Measurements from ENCODE around the gene ABCA5. TPM values are rescaled to one million over a fixed set of nuclear protein-coding genes. Genes with fewer than 3 reads are reported as not detected.

Gene ABCA5
- polyA plus RNA-seq, 1 donor from 2014 or later, result 91.7 TPM

GRCh38 chr17:69271023-69271422, 55.9 kb downstream of the ABCA5 start:
- Histone ChIP-seq H3F3A (ENCODE audit: insufficient read depth, low read length, poor library complexity, severe bottlenecking) (no peaks in the 10 kb centered on the region), H3K9me3 (ENCODE audit: low read length) (no peaks in the 10 kb centered on the region), H2AFZ (ENCODE audit: low read depth, low read length) (no peak overlapping the region), H3K4me2 (ENCODE audit: low read length) (no peak overlapping the region), H4K20me1 (ENCODE audit: insufficient read depth) (no peaks in the 10 kb centered on the region), H3K27ac (ENCODE audit: low read length) (no peak overlapping the region), H3K9ac (ENCODE audit: low read length) (no peak overlapping the region), H3K9me2 (ENCODE audit: insufficient read depth, low read length) (no peaks in the 10 kb centered on the region), H3K4me3 (ENCODE audit: low read length) (no peak overlapping the region), H3K79me2 (replicated peaks; ENCODE audit: insufficient read depth, low read length) (no peaks in the 10 kb centered on the region), H3K27me3 (ENCODE audit: insufficient read depth, low read depth, low read length) (no peaks in the 10 kb centered on the region), H3K36me3 (ENCODE audit: insufficient read depth, low read length) (no peaks in the 10 kb centered on the region)
- TF ChIP-seq RAD21 (conservative IDR thresholded peaks at IDR 0.05) (no peak), EZH2 (IDR thresholded peaks at IDR 0.05; ENCODE audit: borderline replicate concordance, insufficient read depth, low read length, poor library complexity, severe bottlenecking) (no peak)

GRCh38 chr17:69269131-69269998, 57.6 kb downstream of the ABCA5 start:
- Histone ChIP-seq H3K79me2 (replicated peaks; ENCODE audit: insufficient read depth, low read length) (no peaks in the 10 kb centered on the region), H2AFZ (ENCODE audit: low read depth, low read length) (no peak overlapping the region), H3K4me2 (ENCODE audit: low read length) (no peak overlapping the region), H3K27me3 (ENCODE audit: insufficient read depth, low read depth, low read length) (no peaks in the 10 kb centered on the region), H3K27ac (ENCODE audit: low read length) (no peak overlapping the region), H3K9ac (ENCODE audit: low read length) (no peak overlapping the region), H3K4me3 (ENCODE audit: low read length) (no peak overlapping the region), H3K9me2 (ENCODE audit: insufficient read depth, low read length) (no peaks in the 10 kb centered on the region), H3F3A (ENCODE audit: insufficient read depth, low read length, poor library complexity, severe bottlenecking) (no peaks in the 10 kb centered on the region), H3K36me3 (ENCODE audit: insufficient read depth, low read length) (no peaks in the 10 kb centered on the region), H3K9me3 (ENCODE audit: low read length) (no peaks in the 10 kb centered on the region), H4K20me1 (ENCODE audit: insufficient read depth) (no peaks in the 10 kb centered on the region)
- TF ChIP-seq POLR2AphosphoS5 (IDR thresholded peaks at IDR 0.05) (no peak), EZH2 (IDR thresholded peaks at IDR 0.05; ENCODE audit: borderline replicate concordance, insufficient read depth, low read length, poor library complexity, severe bottlenecking) (no peak), REST (IDR thresholded peaks at IDR 0.05; ENCODE audit: borderline replicate concordance) (no peak), TAF1 (IDR thresholded peaks at IDR 0.05; ENCODE audit: low read depth) (no peak), SMC3 (conservative IDR thresholded peaks at IDR 0.05; ENCODE audit: poor library complexity) (no peak), RAD21 (conservative IDR thresholded peaks at IDR 0.05) (no peak)

- Histone ChIP-seq H3K36me3 (ENCODE audit: insufficient read depth, low read length) (no peaks in the 10 kb centered on the region), H3K4me2 (ENCODE audit: low read length) (no peak overlapping the region), H3K9me3 (ENCODE audit: low read length) (no peaks in the 10 kb centered on the region), H3K27me3 (ENCODE audit: insufficient read depth, low read depth, low read length) (no peaks in the 10 kb centered on the region), H3K27ac (ENCODE audit: low read length) (no peak overlapping the region), H2AFZ (ENCODE audit: low read depth, low read length) (no peak overlapping the region), H3K79me2 (replicated peaks; ENCODE audit: insufficient read depth, low read length) (no peaks in the 10 kb centered on the region), H3F3A (ENCODE audit: insufficient read depth, low read length, poor library complexity, severe bottlenecking) (no peaks in the 10 kb centered on the region), H3K9ac (ENCODE audit: low read length) (no peak overlapping the region), H3K4me3 (ENCODE audit: low read length) (no peak overlapping the region), H4K20me1 (ENCODE audit: insufficient read depth) (no peaks in the 10 kb centered on the region), H3K9me2 (ENCODE audit: insufficient read depth, low read length) (no peaks in the 10 kb centered on the region)
- TF ChIP-seq REST (IDR thresholded peaks at IDR 0.05; ENCODE audit: borderline replicate concordance) (no peak), RAD21 (conservative IDR thresholded peaks at IDR 0.05) (no peak), EZH2 (IDR thresholded peaks at IDR 0.05; ENCODE audit: borderline replicate concordance, insufficient read depth, low read length, poor library complexity, severe bottlenecking) (no peak), TAF1 (IDR thresholded peaks at IDR 0.05; ENCODE audit: low read depth) (no peak), SMC3 (conservative IDR thresholded peaks at IDR 0.05; ENCODE audit: poor library complexity) (no peak), POLR2AphosphoS5 (IDR thresholded peaks at IDR 0.05) (no peak), CTCF (IDR thresholded peaks at IDR 0.05; ENCODE audit: poor library complexity, severe bottlenecking) (no peak), EP300 (conservative IDR thresholded peaks at IDR 0.05; ENCODE audit: poor library complexity, severe bottlenecking) (no peak), MXI1 (conservative IDR thresholded peaks at IDR 0.05; ENCODE audit: poor library complexity, severe bottlenecking) (no peak)
These were observed 58.4 kb downstream of the ABCA5 start for GRCh38 chr17:69268543-69269014.
